MM.1S (cell line): ENCODE data around the gene FAM3B.

Experiments
- EZH2 ChIP-seq: fragments of 300-600 bp; sonication (generic); optimal IDR thresholded peaks from 2 replicates; pipeline ENCODE3; 2017; ENCODE audit warnings: low read depth, mild to moderate bottlenecking, antibody characterized with exemption, low read length, mixed read lengths
- EZH2phosphoT487 ChIP-seq: fragments of 300-600 bp; sonication (generic); IDR thresholded peaks from 2 replicates; pipeline ENCODE4 v1.6.1; 2018; ENCODE audit warnings: antibody characterized with exemption, low read length
- TF ChIP-seq, protein P1 (sequence below): fragments of 300-600 bp; sonication (generic); IDR thresholded peaks from 2 replicates; pipeline ENCODE4 v1.5.1; 2016; ENCODE audit warnings: antibody characterized with exemption, low read length, mixed read lengths

DNA sequence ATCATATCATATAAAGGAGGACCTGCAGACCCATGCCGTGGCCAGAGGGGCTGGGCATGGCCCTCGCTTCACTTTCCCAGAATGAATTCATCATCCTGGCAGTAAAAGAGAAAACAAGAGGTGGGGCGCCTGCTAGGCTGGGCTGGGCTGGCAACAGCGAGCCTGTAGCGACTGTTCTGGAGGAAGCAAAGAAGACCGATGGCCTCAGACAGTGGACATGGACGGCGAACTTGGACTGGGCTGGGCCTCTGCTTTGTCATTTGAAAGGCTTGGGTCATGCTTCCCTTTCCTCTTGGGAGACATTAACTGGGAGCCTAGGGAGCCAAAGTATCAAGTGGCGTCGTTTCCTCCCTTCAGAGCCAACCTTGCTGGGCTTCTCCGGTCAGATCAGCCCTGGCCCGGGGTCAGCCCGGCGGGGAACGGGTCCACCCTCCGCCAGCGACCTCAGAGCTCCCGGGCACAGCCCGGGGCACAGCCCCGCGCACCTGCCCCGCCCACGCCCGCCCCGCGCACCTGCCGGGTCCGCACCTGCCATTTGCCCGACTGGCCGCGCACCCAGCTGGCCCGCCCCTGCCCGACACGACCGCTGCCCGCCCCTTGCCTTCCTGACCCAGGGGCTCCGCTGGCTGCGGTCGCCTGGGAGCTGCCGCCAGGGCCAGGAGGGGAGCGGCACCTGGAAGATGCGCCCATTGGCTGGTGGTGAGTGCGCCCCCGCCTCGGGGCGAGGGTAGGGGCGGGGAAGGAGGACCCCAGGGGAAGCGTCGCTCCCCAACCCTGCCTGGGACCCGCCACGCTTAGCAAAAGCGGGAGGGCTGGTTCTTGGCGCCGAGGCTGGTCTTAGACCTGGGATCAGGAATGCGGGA lies at the start of gene FAM3B:
- TF ChIP-seq, protein P1, sequence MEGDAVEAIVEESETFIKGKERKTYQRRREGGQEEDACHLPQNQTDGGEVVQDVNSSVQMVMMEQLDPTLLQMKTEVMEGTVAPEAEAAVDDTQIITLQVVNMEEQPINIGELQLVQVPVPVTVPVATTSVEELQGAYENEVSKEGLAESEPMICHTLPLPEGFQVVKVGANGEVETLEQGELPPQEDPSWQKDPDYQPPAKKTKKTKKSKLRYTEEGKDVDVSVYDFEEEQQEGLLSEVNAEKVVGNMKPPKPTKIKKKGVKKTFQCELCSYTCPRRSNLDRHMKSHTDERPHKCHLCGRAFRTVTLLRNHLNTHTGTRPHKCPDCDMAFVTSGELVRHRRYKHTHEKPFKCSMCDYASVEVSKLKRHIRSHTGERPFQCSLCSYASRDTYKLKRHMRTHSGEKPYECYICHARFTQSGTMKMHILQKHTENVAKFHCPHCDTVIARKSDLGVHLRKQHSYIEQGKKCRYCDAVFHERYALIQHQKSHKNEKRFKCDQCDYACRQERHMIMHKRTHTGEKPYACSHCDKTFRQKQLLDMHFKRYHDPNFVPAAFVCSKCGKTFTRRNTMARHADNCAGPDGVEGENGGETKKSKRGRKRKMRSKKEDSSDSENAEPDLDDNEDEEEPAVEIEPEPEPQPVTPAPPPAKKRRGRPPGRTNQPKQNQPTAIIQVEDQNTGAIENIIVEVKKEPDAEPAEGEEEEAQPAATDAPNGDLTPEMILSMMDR = no peak
- TF ChIP-seq EZH2 (no peak), EZH2phosphoT487 (no peak)
